CD4-positive, alpha-beta T cell (primary cell): ENCODE data around the gene THOP1. TPM values are rescaled to one million over a fixed set of nuclear protein-coding genes. Genes with fewer than 3 reads are reported as not detected.

Experiments
- ATAC-seq: fragments of 200-7000 bp; cut with Tn5 transposase; one replicate; pipeline ENCODE4 v1.10.0; 2022; ENCODE audit warnings: mild to moderate bottlenecking; ENCODE audit not compliant: poor library complexity
- CTCF ChIA-PET: fragments of 350-600 bp; sonication (Branson Sonifier 250); formaldehyde crosslinking; loops from one replicate; lab custom pipeline; 2021; ENCODE audit warnings: antibody characterized with exemption, inconsistent platforms; lab: Charles Lee
- POLR2A ChIA-PET: fragments of 350-600 bp; sonication (Branson Sonifier 250); formaldehyde crosslinking; loops from one replicate; lab custom pipeline; 2021; ENCODE audit warnings: antibody characterized with exemption, inconsistent platforms; lab: Charles Lee
- DNase-seq, 14 experiments: peaks; one replicate each; pipeline ENCODE4 v3.0.0-alpha.2; 2013 to 2020; ENCODE audit warnings: mixed read lengths in 2 of 14
- H3K27ac ChIP-seq, 2 donors: one replicate each; pipeline versions ENCODE4 v1.5.1 to v1.7.0; 2013; ENCODE audit warnings: low read length in 2 of 2, low read depth in 1 of 2, mild to moderate bottlenecking in 1 of 2
- H3K27me3 ChIP-seq, 2 experiments: 1 replicate in 1 of 2; 2 replicates in 1 of 2; pipeline versions ENCODE4 v1.6.1 to v1.7.0; 2013; ENCODE audit warnings: low read length in 2 of 2, control low read depth in 1 of 2, mild to moderate bottlenecking in 1 of 2, moderate library complexity in 1 of 2; ENCODE audit not compliant: insufficient read depth in 2 of 2, control insufficient read depth in 1 of 2
- H3K36me3 ChIP-seq: one replicate; pipeline ENCODE4 v1.6.1; 2013; ENCODE audit warnings: low read length, control low read depth; ENCODE audit not compliant: insufficient read depth
- H3K4me1 ChIP-seq: one replicate; pipeline ENCODE4 v1.6.1; 2013; ENCODE audit warnings: low read length, control low read depth; ENCODE audit not compliant: insufficient read depth
- H3K4me3 ChIP-seq: one replicate; pipeline ENCODE4 v1.5.1; 2013; ENCODE audit warnings: mild to moderate bottlenecking, low read length, moderate library complexity
- H3K9me3 ChIP-seq, 2 experiments: 1 replicate in 1 of 2; 2 replicates in 1 of 2; pipeline versions ENCODE4 v1.6.1 to v1.7.0; 2013; ENCODE audit warnings: low read length in 2 of 2, mild to moderate bottlenecking in 2 of 2, control low read depth in 1 of 2, moderate library complexity in 1 of 2; ENCODE audit not compliant: control insufficient read depth in 1 of 2, insufficient read depth in 1 of 2
- H3K27ac Mint-ChIP-seq: one replicate; pipeline ENCODE4 v1.8.0; 2020; ENCODE audit warnings: mixed read lengths
- H3K27me3 Mint-ChIP-seq: one replicate; pipeline ENCODE4 v1.8.0; 2021; ENCODE audit warnings: mixed read lengths
- H3K36me3 Mint-ChIP-seq: one replicate; pipeline ENCODE4 v1.8.0; 2021; ENCODE audit warnings: low read depth, mixed read lengths
- H3K4me1 Mint-ChIP-seq: one replicate; pipeline ENCODE4 v1.8.0; 2021; ENCODE audit warnings: low read depth, mixed read lengths
- H3K4me3 Mint-ChIP-seq: one replicate; pipeline ENCODE4 v1.8.0; 2020; ENCODE audit warnings: mild to moderate bottlenecking, mixed read lengths
- H3K9me3 Mint-ChIP-seq: one replicate; pipeline ENCODE4 v1.8.0; 2020; ENCODE audit warnings: mixed read lengths
- CTCF ChIP-seq: fragments of 200-600 bp; IDR thresholded peaks from one replicate; pipeline ENCODE4 v1.8.0; 2022; ENCODE audit warnings: antibody characterized with exemption, mild to moderate bottlenecking
- intact Hi-C, 2 experiments: fragments of 100-400 bp; cut with DNase I in 1 of 2; cut with micrococcal nuclease in 1 of 2; formaldehyde crosslinking; loops; one replicate each; pipeline versions ENCODE4 v1.15.1 to v1.9.0; 2023 to 2025; cut with DNase I, micrococcal nuclease
- total RNA-seq, 174 experiments: library from RNA in 2 of 174; stranded (reverse) in 2 of 174; gene quantifications; one replicate each; pipeline ENCODE4 v1.2.3 and lab custom pipeline; 2021 to 2026

THOP1 gene
- total RNA-seq, 2 experiments from 2014 or later, result 26.6 to 27.3 TPM

- Histone ChIP-seq H3K27ac (no peak overlapping the region), H3K36me3 (peaks cover 32% of the 10 kb centered on the region), H3K4me3 (no peak overlapping the region), H3K27me3 (no peaks in the 10 kb centered on the region), H3K4me1 (no peaks in the 10 kb centered on the region), H3K9me3 (no peaks in the 10 kb centered on the region)
- H3K27me3 Mint-ChIP-seq, result no peaks in the 10 kb centered on the region
- DNase-seq, result no peak
- CTCF ChIA-PET, result no interaction called here
- no peak overlapping the region for H3K27ac Mint-ChIP-seq
- no peak for TF ChIP-seq CTCF
- H3K36me3 Mint-ChIP-seq, result peaks cover 34% of the 10 kb centered on the region
- no peak for ATAC-seq
- intact Hi-C loops, result loop anchor here in 1 of 2 experiments (10.0 kb wide), 1 partner anchor 318 kb away; no protein-coding TSS in a partner anchor
- no peak overlapping the region for H3K4me3 Mint-ChIP-seq
- no peaks in the 10 kb centered on the region for H3K4me1 Mint-ChIP-seq
- no peaks in the 10 kb centered on the region for H3K9me3 Mint-ChIP-seq
- POLR2A ChIA-PET, result no interaction called here
These were observed 11.5 kb downstream of the THOP1 start for GRCh38 chr19:2796659-2797266.

- ChIA-PET CTCF (no interaction called here), POLR2A (no interaction called here)
These were observed 12.0 kb downstream of the THOP1 start for GRCh38 chr19:2797280-2797679.

GRCh38 chr19:2798158-2798685, 12.9 kb downstream of the THOP1 start:
- Histone ChIP-seq H3K9me3 (no peaks in the 10 kb centered on the region), H3K4me3 (no peak overlapping the region), H3K27ac (no peak overlapping the region), H3K27me3 (no peaks in the 10 kb centered on the region), H3K4me1 (no peaks in the 10 kb centered on the region), H3K36me3 (peaks cover 32% of the 10 kb centered on the region)
- DNase-seq (no peak), ATAC-seq (no peak)
- Mint-ChIP-seq H3K4me3 (no peak overlapping the region), H3K9me3 (no peaks in the 10 kb centered on the region), H3K27me3 (no peaks in the 10 kb centered on the region), H3K36me3 (peaks cover 36% of the 10 kb centered on the region), H3K27ac (no peak overlapping the region), H3K4me1 (no peaks in the 10 kb centered on the region)
- ChIA-PET POLR2A (no interaction called here), CTCF (no interaction called here)
- intact Hi-C loops, result loop anchor here in 1 of 2 experiments (10.0 kb wide), 1 partner anchor 317 kb away; no protein-coding TSS in a partner anchor
- no peak for TF ChIP-seq CTCF

More at GRCh38 chr19:2797280-2797679, 12.0 kb downstream of the THOP1 start:
- H3K27ac ChIP-seq, result no peak overlapping the region
- Mint-ChIP-seq H3K4me3 (no peak overlapping the region), H3K9me3 (no peaks in the 10 kb centered on the region), H3K27ac (no peak overlapping the region), H3K36me3 (peaks cover 35% of the 10 kb centered on the region), H3K4me1 (no peaks in the 10 kb centered on the region), H3K27me3 (no peaks in the 10 kb centered on the region)
- DNase-seq (no peak), ATAC-seq (no peak)
- intact Hi-C loops, result loop anchor here in 1 of 2 experiments (10.0 kb wide), 1 partner anchor 318 kb away; no protein-coding TSS in a partner anchor
- no peak overlapping the region for H3K4me3 ChIP-seq
- no peak for TF ChIP-seq CTCF
- no peaks in the 10 kb centered on the region for H3K27me3 ChIP-seq
- H3K4me1 ChIP-seq, result no peaks in the 10 kb centered on the region
- H3K9me3 ChIP-seq, result no peaks in the 10 kb centered on the region
- peaks cover 32% of the 10 kb centered on the region for H3K36me3 ChIP-seq
